ENCODE data around the gene KRT71. TPM values are rescaled to one million over a fixed set of nuclear protein-coding genes. Genes with fewer than 3 reads are reported as not detected.

Gene KRT71
- total RNA-seq = not detected in 2 replicates

DNA sequence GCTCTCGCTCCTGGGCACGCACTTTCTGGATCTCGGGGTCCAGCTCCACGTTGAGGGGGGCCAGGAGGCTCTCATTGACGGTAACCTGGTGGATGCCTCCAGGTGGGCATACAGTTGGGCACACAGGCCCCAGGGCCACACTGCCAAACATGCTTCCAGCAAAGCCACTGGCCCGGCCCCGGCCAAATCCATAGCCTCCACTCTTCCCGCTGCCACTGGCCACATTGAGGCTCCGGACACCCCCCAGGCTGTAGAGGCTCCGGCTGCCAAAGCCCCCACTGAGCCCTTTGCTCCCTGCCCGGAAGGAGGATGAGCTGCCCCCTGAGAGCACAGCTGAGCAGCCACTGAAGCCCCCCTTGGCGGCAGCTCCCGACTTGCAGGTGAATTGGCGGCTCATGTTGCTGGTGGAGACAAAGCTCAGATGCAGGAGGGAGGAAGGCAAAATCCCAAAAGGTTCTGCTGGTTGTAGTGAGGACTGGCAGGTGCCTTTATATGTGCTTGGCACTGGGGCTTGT is at the start of gene KRT71:
Gene KRT71 (minus strand): TSS at position 465 of the 515 bp plus-strand sequence. CDS start 68 bp downstream, at position 397.
- TF ChIP-seq, protein P1, sequence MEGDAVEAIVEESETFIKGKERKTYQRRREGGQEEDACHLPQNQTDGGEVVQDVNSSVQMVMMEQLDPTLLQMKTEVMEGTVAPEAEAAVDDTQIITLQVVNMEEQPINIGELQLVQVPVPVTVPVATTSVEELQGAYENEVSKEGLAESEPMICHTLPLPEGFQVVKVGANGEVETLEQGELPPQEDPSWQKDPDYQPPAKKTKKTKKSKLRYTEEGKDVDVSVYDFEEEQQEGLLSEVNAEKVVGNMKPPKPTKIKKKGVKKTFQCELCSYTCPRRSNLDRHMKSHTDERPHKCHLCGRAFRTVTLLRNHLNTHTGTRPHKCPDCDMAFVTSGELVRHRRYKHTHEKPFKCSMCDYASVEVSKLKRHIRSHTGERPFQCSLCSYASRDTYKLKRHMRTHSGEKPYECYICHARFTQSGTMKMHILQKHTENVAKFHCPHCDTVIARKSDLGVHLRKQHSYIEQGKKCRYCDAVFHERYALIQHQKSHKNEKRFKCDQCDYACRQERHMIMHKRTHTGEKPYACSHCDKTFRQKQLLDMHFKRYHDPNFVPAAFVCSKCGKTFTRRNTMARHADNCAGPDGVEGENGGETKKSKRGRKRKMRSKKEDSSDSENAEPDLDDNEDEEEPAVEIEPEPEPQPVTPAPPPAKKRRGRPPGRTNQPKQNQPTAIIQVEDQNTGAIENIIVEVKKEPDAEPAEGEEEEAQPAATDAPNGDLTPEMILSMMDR (IDR thresholded peaks at IDR 0.05; ENCODE audit: extremely low read depth, low read depth, low read length) = no peak
- DNase-seq (ENCODE audit: insufficient read length, low spot score, missing footprints) = no peak
- Histone ChIP-seq H3K4me3 (ENCODE audit: insufficient read depth, low read length) (no peak within 1 kb of the TSS), H4K20me1 (ENCODE audit: insufficient read depth, low read length) (peaks cover 3% of the 10 kb centered on the region), H3K9me3 (ENCODE audit: low read depth, low read length) (no peaks in the 10 kb centered on the region), H3K4me1 (ENCODE audit: insufficient read depth, low read length) (no peaks in the 10 kb centered on the region), H3K79me2 (ENCODE audit: insufficient read depth, low read length) (no peaks in the 10 kb centered on the region), H3K36me3 (ENCODE audit: insufficient read depth, low read length) (no peaks in the 10 kb centered on the region), H3K27me3 (ENCODE audit: insufficient read depth, low read length) (peaks cover 45% of the 10 kb centered on the region), H2AFZ (ENCODE audit: low read length) (no peak within 1 kb of the TSS), H3K27ac (ENCODE audit: low read depth, low read length) (no peak within 1 kb of the TSS), H3K4me2 (ENCODE audit: insufficient read depth, low read length) (no peak within 1 kb of the TSS)

DNA sequence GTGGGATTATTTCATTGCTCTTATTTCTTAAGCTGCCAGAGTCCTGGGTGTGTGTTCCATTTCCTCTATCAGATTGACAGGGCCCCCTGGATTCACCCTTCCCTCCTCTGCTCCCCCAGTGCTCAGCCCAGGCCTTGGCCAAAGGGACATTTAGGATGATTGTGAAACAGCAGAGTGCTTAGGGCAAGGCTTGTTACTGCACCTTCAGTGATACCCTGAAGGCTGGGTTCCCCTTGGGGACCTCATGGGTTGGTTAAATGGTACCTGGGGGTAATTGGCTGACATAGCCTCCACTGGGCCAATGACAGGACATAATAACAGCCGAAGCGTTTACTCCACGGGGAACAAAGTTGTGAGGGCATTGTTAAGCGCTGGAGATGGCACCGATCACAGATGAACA is 49.6 kb upstream of the KRT71 start:
- H3K4me3 ChIP-seq (ENCODE audit: insufficient read depth, low read length) = no peak overlapping the region
- no peak overlapping the region for H2AFZ ChIP-seq (ENCODE audit: low read length)
- peaks cover 60% of the 10 kb centered on the region for H3K27me3 ChIP-seq (ENCODE audit: insufficient read depth, low read length)
- H3K4me1 ChIP-seq (ENCODE audit: insufficient read depth, low read length) = no peaks in the 10 kb centered on the region
- no peaks in the 10 kb centered on the region for H3K36me3 ChIP-seq (ENCODE audit: insufficient read depth, low read length)
- H3K79me2 ChIP-seq (ENCODE audit: insufficient read depth, low read length) = no peaks in the 10 kb centered on the region
- H3K27ac ChIP-seq (ENCODE audit: low read depth, low read length) = no peak overlapping the region
- H4K20me1 ChIP-seq (ENCODE audit: insufficient read depth, low read length) = no peaks in the 10 kb centered on the region
- H3K4me2 ChIP-seq (ENCODE audit: insufficient read depth, low read length) = no peak overlapping the region
- no peak for DNase-seq (ENCODE audit: insufficient read length, low spot score, missing footprints)
- no peaks in the 10 kb centered on the region for H3K9me3 ChIP-seq (ENCODE audit: low read depth, low read length)
- TF ChIP-seq, protein P1 (IDR thresholded peaks at IDR 0.05; ENCODE audit: extremely low read depth, low read depth, low read length) = no peak

DNA sequence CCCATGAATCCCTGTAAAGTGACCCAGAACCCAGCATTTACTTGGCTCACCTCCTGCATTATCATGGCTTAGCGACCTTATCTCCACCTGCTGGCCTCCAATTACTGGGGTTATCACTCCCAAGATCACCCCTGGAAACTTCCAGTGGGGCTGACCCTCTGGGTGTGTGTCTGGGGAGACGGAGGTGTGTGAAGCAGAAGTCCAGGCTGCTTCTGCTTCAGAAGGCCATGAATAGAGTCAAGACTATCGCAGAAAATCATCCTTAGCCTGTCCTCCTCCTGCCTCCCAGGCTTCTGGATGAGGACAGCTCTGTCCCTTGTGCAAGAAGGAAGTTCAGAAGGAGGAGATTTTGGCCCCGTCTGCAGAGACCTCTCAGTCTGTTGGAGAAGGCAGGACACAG is 48.7 kb upstream of the KRT71 start:
- no peak for DNase-seq (ENCODE audit: insufficient read length, low spot score, missing footprints)
- H3K79me2 ChIP-seq (ENCODE audit: insufficient read depth, low read length) = no peaks in the 10 kb centered on the region
- no peaks in the 10 kb centered on the region for H3K9me3 ChIP-seq (ENCODE audit: low read depth, low read length)
- H3K4me1 ChIP-seq (ENCODE audit: insufficient read depth, low read length) = no peaks in the 10 kb centered on the region
- no peaks in the 10 kb centered on the region for H3K36me3 ChIP-seq (ENCODE audit: insufficient read depth, low read length)
- no peak overlapping the region for H2AFZ ChIP-seq (ENCODE audit: low read length)
- no peaks in the 10 kb centered on the region for H4K20me1 ChIP-seq (ENCODE audit: insufficient read depth, low read length)
- H3K4me2 ChIP-seq (ENCODE audit: insufficient read depth, low read length) = no peak overlapping the region
- TF ChIP-seq, protein P1 (IDR thresholded peaks at IDR 0.05; ENCODE audit: extremely low read depth, low read depth, low read length) = no peak
- H3K27ac ChIP-seq (ENCODE audit: low read depth, low read length) = no peak overlapping the region
- H3K27me3 ChIP-seq (ENCODE audit: insufficient read depth, low read length) = peaks cover 56% of the 10 kb centered on the region
- no peak overlapping the region for H3K4me3 ChIP-seq (ENCODE audit: insufficient read depth, low read length)

DNA sequence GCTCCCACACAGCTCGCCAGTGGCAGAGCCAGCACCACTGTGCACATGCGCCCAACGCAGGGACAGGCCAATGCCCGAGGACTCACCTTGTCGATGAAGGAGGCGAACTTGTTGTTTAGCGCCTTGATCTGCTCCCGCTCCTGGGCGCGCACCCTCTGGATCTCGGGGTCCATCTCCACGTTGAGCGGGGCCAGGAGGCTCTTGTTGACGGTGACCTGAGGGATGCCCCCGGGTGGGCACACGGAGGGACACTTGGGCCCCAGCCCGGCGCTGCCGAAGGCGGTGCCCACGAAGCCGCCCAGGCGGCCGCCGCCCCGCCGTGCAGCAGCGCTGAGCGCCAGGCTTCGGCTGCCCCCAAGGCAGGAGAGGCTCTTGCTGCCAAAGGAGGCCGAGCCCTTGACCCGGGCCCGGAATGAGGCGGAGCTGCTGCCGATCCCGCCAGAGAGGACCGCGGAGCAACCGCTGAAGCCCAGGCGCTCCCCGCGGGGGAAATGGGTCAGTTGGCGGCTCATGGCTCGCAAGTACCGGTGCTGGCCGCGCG is 48.1 kb upstream of the KRT71 start, which contains the start of gene KRT72:
Gene KRT72 (minus strand): TSS at position 523 of the 541 bp plus-strand sequence. CDS start 11 bp downstream, at position 512.
- no peak within 1 kb of the TSS for H3K27ac ChIP-seq (ENCODE audit: low read depth, low read length)
- H3K9me3 ChIP-seq (ENCODE audit: low read depth, low read length) = no peaks in the 10 kb centered on the region
- no peak within 1 kb of the TSS for H3K4me3 ChIP-seq (ENCODE audit: insufficient read depth, low read length)
- H2AFZ ChIP-seq (ENCODE audit: low read length) = no peak within 1 kb of the TSS
- no peaks in the 10 kb centered on the region for H4K20me1 ChIP-seq (ENCODE audit: insufficient read depth, low read length)
- no peak for DNase-seq (ENCODE audit: insufficient read length, low spot score, missing footprints)
- H3K27me3 ChIP-seq (ENCODE audit: insufficient read depth, low read length) = peaks cover 59% of the 10 kb centered on the region
- H3K4me1 ChIP-seq (ENCODE audit: insufficient read depth, low read length) = no peaks in the 10 kb centered on the region
- H3K36me3 ChIP-seq (ENCODE audit: insufficient read depth, low read length) = no peaks in the 10 kb centered on the region
- TF ChIP-seq, protein P1 (IDR thresholded peaks at IDR 0.05; ENCODE audit: extremely low read depth, low read depth, low read length) = no peak
- no peaks in the 10 kb centered on the region for H3K79me2 ChIP-seq (ENCODE audit: insufficient read depth, low read length)
- H3K4me2 ChIP-seq (ENCODE audit: insufficient read depth, low read length) = no peak within 1 kb of the TSS
